Astrocyte (in vitro differentiated cells and primary cell): ENCODE data around the gene CCNF. TPM values are rescaled to one million over a fixed set of nuclear protein-coding genes. Genes with fewer than 3 reads are reported as not detected.

Experiments
- DNase-seq: peaks from one replicate; pipeline ENCODE4 v3.0.0-alpha.2; 2010; ENCODE audit warnings: low read depth
- FAIRE-seq: peaks from 2 replicates; lab custom pipeline; 2011; peaks lifted over from hg19 to GRCh38; lab: Jason Lieb, UNC
- H2AFZ ChIP-seq: 2 replicates; pipeline ENCODE4 v1.6.0; 2012; ENCODE audit warnings: low read depth, low read length, inconsistent platforms
- H3K27ac ChIP-seq: 2 replicates; pipeline ENCODE4 v1.5.1; 2011; ENCODE audit warnings: low read depth, low read length, inconsistent platforms
- H3K27me3 ChIP-seq: 2 replicates; pipeline ENCODE4 v1.6.0; 2011; ENCODE audit warnings: low read length, inconsistent platforms; ENCODE audit not compliant: insufficient read depth
- H3K36me3 ChIP-seq: 2 replicates; pipeline ENCODE4 v1.5.1; 2011; ENCODE audit warnings: low read length, inconsistent platforms; ENCODE audit not compliant: insufficient read depth
- H3K4me1 ChIP-seq: 2 replicates; pipeline ENCODE4 v1.5.1; 2011; ENCODE audit warnings: low read length, inconsistent platforms; ENCODE audit not compliant: insufficient read depth
- H3K4me2 ChIP-seq: 2 replicates; pipeline ENCODE4 v1.6.0; 2012; ENCODE audit warnings: low read length, inconsistent platforms
- H3K4me3 ChIP-seq: 2 replicates; pipeline ENCODE4 v1.5.1; 2011; ENCODE audit warnings: low read depth, mild to moderate bottlenecking, low read length, inconsistent platforms; ENCODE audit not compliant: insufficient read depth
- H3K79me2 ChIP-seq: 2 replicates; pipeline ENCODE4 v1.6.0; 2012; ENCODE audit warnings: mild to moderate bottlenecking, low read length, inconsistent platforms; ENCODE audit not compliant: insufficient read depth
- H3K9ac ChIP-seq: 2 replicates; pipeline ENCODE4 v1.6.0; 2012; ENCODE audit warnings: mild to moderate bottlenecking, low read length, inconsistent platforms
- H3K9me3 ChIP-seq: 2 replicates; pipeline ENCODE4 v1.5.1; 2012; ENCODE audit warnings: low read depth, mild to moderate bottlenecking, low read length, inconsistent platforms; ENCODE audit not compliant: insufficient read depth
- H4K20me1 ChIP-seq: 2 replicates; pipeline ENCODE4 v1.6.0; 2012; ENCODE audit warnings: low read length, inconsistent platforms; ENCODE audit not compliant: insufficient read depth
- H3K27ac Mint-ChIP-seq: one replicate; pipeline ENCODE4 v1.8.0; 2021; ENCODE audit warnings: mild to moderate bottlenecking, mixed read lengths; ENCODE audit not compliant: unreplicated experiment
- H3K27me3 Mint-ChIP-seq: one replicate; pipeline ENCODE4 v1.8.0; 2021; ENCODE audit warnings: low read depth, mixed read lengths; ENCODE audit not compliant: unreplicated experiment
- H3K36me3 Mint-ChIP-seq: one replicate; pipeline ENCODE4 v1.8.0; 2021; ENCODE audit warnings: low read depth, mixed read lengths; ENCODE audit not compliant: unreplicated experiment
- H3K4me1 Mint-ChIP-seq: one replicate; pipeline ENCODE4 v1.8.0; 2021; ENCODE audit warnings: low read depth, mixed read lengths; ENCODE audit not compliant: unreplicated experiment
- H3K4me3 Mint-ChIP-seq: one replicate; pipeline ENCODE4 v1.8.0; 2021; ENCODE audit warnings: mild to moderate bottlenecking, moderate library complexity, mixed read lengths; ENCODE audit not compliant: unreplicated experiment
- H3K9me3 Mint-ChIP-seq: one replicate; pipeline ENCODE4 v1.8.0; 2021; ENCODE audit warnings: mild to moderate bottlenecking, mixed read lengths; ENCODE audit not compliant: unreplicated experiment
- EZH2 ChIP-seq: IDR thresholded peaks from 2 replicates; pipeline ENCODE4 v1.6.1; 2012; ENCODE audit warnings: mild to moderate bottlenecking, low read length, inconsistent platforms; ENCODE audit not compliant: insufficient read depth
- total RNA-seq: library from RNA; stranded (reverse); gene quantifications from 2 replicates; pipeline ENCODE4 v1.2.1, GENCODE V29; 2021
- TF ChIP-seq, protein P1 (sequence below): IDR thresholded peaks from 2 replicates; pipeline ENCODE4 v1.5.1; 2011; ENCODE audit warnings: low read depth, mild to moderate bottlenecking, inconsistent platforms, low read length, moderate library complexity; ENCODE audit not compliant: insufficient read depth

Gene CCNF
- total RNA-seq, 1 donor from 2014 or later = 6.4 TPM

DNA sequence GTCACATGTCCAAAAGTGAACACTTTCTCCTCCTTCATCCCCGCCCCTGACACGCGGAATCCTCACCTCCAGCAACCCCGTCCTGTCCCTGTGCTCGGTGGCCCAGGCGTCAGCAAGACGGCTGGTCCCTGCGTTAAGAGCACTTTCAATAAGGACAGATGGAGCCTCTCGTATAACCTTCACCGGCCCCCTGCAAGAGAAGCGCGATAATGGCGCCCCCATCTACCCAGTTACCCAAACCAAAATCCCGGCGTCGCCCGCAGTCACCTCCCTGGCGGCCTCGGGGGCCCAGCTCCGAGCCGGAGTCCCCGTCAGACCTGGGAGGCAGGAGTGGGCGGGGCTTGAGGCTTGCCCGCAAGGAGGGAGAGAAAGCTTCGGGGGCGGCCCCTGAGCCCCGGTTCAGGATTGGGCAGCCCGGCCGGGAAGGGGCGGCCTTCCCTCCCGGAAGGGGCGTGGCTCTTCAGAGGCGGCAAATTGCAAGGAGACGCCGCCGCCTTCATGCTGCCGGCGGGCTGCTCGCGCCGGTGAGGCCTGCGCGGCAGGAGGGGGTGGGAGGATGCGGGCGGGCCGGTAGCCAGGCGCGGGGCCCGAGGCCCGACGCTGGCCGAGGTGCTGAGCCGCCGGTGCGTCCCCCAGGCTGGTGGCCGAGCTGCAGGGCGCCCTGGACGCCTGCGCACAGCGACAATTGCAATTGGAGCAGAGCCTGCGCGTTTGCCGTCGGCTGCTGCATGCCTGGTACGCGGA is 30.6 kb downstream of the CCNF start, which contains the start of gene TEDC2:
Gene TEDC2, plus strand, starts transcription at position 463 of the 744 bp plus-strand sequence. Its CDS starts 36 bp downstream, at position 499.
- Mint-ChIP-seq H3K4me1 (peaks cover 7% of the 10 kb centered on the region), H3K27me3 (no peaks in the 10 kb centered on the region), H3K36me3 (peaks cover 2% of the 10 kb centered on the region), H3K4me3 (peak within 1 kb of the TSS; percentile 86), H3K9me3 (no peaks in the 10 kb centered on the region), H3K27ac (peak within 1 kb of the TSS; percentile 21)
- H3K27me3 ChIP-seq = no peaks in the 10 kb centered on the region
- H3K9ac ChIP-seq = peak within 1 kb of the TSS; percentile 79
- DNase-seq (peak; percentile 79), FAIRE-seq (no peak)
- H3K4me1 ChIP-seq = peaks cover 14% of the 10 kb centered on the region
- peaks cover 5% of the 10 kb centered on the region for H4K20me1 ChIP-seq
- H3K36me3 ChIP-seq = peaks cover 8% of the 10 kb centered on the region
- H2AFZ ChIP-seq = peak within 1 kb of the TSS; percentile 78
- peak within 1 kb of the TSS; percentile 59 for H3K4me3 ChIP-seq
- no peak for TF ChIP-seq EZH2
- TF ChIP-seq, protein P1, sequence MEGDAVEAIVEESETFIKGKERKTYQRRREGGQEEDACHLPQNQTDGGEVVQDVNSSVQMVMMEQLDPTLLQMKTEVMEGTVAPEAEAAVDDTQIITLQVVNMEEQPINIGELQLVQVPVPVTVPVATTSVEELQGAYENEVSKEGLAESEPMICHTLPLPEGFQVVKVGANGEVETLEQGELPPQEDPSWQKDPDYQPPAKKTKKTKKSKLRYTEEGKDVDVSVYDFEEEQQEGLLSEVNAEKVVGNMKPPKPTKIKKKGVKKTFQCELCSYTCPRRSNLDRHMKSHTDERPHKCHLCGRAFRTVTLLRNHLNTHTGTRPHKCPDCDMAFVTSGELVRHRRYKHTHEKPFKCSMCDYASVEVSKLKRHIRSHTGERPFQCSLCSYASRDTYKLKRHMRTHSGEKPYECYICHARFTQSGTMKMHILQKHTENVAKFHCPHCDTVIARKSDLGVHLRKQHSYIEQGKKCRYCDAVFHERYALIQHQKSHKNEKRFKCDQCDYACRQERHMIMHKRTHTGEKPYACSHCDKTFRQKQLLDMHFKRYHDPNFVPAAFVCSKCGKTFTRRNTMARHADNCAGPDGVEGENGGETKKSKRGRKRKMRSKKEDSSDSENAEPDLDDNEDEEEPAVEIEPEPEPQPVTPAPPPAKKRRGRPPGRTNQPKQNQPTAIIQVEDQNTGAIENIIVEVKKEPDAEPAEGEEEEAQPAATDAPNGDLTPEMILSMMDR = no peak
- H3K9me3 ChIP-seq = no peaks in the 10 kb centered on the region
- peaks cover 8% of the 10 kb centered on the region for H3K79me2 ChIP-seq
- H3K4me2 ChIP-seq = peak within 1 kb of the TSS; percentile 90
- no peak within 1 kb of the TSS for H3K27ac ChIP-seq

DNA sequence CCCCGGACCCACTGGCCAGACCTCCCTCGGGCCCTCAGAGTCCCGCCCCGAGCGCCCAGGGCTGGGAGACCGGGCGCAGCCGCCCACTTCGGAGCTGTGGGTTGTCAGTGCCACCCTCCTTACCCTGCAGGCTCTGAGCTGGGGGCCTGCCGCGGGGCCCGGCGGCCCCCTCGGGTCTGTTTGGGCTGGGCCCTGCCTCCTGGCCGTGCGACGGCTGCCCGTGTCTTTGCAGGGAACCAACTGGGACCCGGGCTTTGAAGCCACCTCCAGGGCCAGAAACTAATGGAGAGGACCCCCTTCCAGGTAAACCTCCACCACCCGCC is 31.1 kb downstream of the CCNF start:
- Histone ChIP-seq H3K9me3 (no peaks in the 10 kb centered on the region), H3K9ac (peak overlapping the region; percentile 79), H3K4me3 (peak overlapping the region; percentile 59), H3K27ac (no peak overlapping the region), H3K4me2 (peak overlapping the region; percentile 90), H3K27me3 (no peaks in the 10 kb centered on the region), H3K36me3 (peaks cover 8% of the 10 kb centered on the region), H2AFZ (peak overlapping the region; percentile 78), H4K20me1 (peaks cover 5% of the 10 kb centered on the region), H3K79me2 (peaks cover 8% of the 10 kb centered on the region), H3K4me1 (peaks cover 14% of the 10 kb centered on the region)
- Mint-ChIP-seq H3K9me3 (no peaks in the 10 kb centered on the region), H3K4me1 (peaks cover 7% of the 10 kb centered on the region), H3K4me3 (peak overlapping the region; percentile 78), H3K36me3 (peaks cover 2% of the 10 kb centered on the region), H3K27me3 (no peaks in the 10 kb centered on the region), H3K27ac (no peak overlapping the region)
- TF ChIP-seq, protein P1 = no peak
- TF ChIP-seq EZH2 = no peak
- DNase-seq = no peak
- FAIRE-seq = no peak

DNA sequence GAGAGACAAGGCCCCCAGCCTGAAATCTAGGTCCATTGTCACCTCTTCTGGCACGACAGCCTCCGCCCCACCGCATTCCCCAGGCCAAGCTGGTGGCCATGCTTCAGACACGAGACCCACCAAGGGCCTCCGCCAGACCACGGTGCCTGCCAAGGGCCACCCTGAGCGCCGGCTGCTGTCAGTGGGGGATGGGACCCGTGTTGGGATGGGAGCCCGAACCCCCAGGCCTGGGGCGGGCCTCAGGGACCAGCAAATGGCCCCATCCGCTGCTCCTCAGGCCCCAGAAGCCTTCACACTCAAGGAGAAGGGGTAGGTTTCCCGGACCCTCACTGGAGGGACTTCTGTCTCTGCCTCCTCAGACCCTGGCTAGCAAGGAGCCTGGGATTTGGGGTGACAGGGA is 31.7 kb downstream of the CCNF start:
- no peak overlapping the region for H3K27ac Mint-ChIP-seq
- peaks cover 14% of the 10 kb centered on the region for H3K4me1 ChIP-seq
- no peak overlapping the region for H3K27ac ChIP-seq
- H3K27me3 ChIP-seq = no peaks in the 10 kb centered on the region
- no peaks in the 10 kb centered on the region for H3K9me3 Mint-ChIP-seq
- FAIRE-seq = no peak
- peaks cover 8% of the 10 kb centered on the region for H3K79me2 ChIP-seq
- peak overlapping the region; percentile 90 for H3K4me2 ChIP-seq
- no peak for DNase-seq
- H4K20me1 ChIP-seq = peaks cover 5% of the 10 kb centered on the region
- H3K4me3 ChIP-seq = peak overlapping the region; percentile 59
- peaks cover 8% of the 10 kb centered on the region for H3K36me3 ChIP-seq
- H3K36me3 Mint-ChIP-seq = peaks cover 2% of the 10 kb centered on the region
- no peak for TF ChIP-seq EZH2
- TF ChIP-seq, protein P1 = no peak
- peak overlapping the region; percentile 79 for H3K9ac ChIP-seq
- peaks cover 7% of the 10 kb centered on the region for H3K4me1 Mint-ChIP-seq
- no peaks in the 10 kb centered on the region for H3K9me3 ChIP-seq
- H3K27me3 Mint-ChIP-seq = no peaks in the 10 kb centered on the region
- H3K4me3 Mint-ChIP-seq = peak overlapping the region; percentile 78
- no peak overlapping the region for H2AFZ ChIP-seq
